Testis (tissue), 2 donors: Measurements from ENCODE around the gene EIF5B.

ENCODE experiments used
- POLR2A ChIP-seq: fragments of 450-650 bp; IDR thresholded peaks from one replicate; pipeline ENCODE4 v1.6.1; 2017; ENCODE audit warnings: antibody characterized with exemption, mild to moderate bottlenecking, moderate library complexity
- TF ChIP-seq, protein P1 (sequence below), 3 experiments: fragments of 450-650 bp in 2 of 3; fragments of 200-600 bp in 1 of 3; sonication (generic) in 1 of 3; IDR thresholded peaks; one replicate each; pipeline ENCODE4 v1.5.1; 2016 to 2019; ENCODE audit warnings: antibody characterized with exemption in 3 of 3, mild to moderate bottlenecking in 2 of 3, moderate library complexity in 1 of 3

DNA sequence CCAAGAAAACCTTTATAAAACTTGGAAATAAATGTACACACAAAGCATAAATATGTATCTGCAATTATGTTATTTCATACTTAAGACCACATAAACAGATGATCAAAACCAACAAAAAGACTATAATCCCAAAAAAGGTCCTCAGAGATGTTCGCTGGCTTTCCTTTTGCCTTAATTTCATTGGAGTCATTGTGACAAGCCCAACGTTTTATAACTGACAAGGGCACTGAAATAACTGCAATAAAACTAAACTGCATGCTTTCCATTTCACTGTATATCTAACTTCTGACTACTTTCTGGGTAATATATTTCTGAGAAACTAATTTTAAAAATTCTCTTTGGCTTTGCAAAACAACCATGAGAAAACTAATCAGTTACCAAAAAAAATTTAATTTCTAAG is 96.2 kb downstream of the EIF5B start:
- TF ChIP-seq, protein P1, sequence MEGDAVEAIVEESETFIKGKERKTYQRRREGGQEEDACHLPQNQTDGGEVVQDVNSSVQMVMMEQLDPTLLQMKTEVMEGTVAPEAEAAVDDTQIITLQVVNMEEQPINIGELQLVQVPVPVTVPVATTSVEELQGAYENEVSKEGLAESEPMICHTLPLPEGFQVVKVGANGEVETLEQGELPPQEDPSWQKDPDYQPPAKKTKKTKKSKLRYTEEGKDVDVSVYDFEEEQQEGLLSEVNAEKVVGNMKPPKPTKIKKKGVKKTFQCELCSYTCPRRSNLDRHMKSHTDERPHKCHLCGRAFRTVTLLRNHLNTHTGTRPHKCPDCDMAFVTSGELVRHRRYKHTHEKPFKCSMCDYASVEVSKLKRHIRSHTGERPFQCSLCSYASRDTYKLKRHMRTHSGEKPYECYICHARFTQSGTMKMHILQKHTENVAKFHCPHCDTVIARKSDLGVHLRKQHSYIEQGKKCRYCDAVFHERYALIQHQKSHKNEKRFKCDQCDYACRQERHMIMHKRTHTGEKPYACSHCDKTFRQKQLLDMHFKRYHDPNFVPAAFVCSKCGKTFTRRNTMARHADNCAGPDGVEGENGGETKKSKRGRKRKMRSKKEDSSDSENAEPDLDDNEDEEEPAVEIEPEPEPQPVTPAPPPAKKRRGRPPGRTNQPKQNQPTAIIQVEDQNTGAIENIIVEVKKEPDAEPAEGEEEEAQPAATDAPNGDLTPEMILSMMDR (IDR thresholded peaks at IDR 0.05): no peak
- no peak for TF ChIP-seq POLR2A
